ENCODE results near the gene GABRG3. TPM values are rescaled to one million over a fixed set of nuclear protein-coding genes. Genes with fewer than 3 reads are reported as not detected.

Gene GABRG3
- total RNA-seq, 3 donors from 2014 or later: 0.15 to 0.33 TPM; not detected in 1

GRCh38 chr15:27483124-27483523 is 512.1 kb downstream of the GABRG3 start:
- TF ChIP-seq CTCF (IDR thresholded peaks at IDR 0.05) (no peak), POLR2AphosphoS5 (IDR thresholded peaks at IDR 0.05) (no peak), POLR2A (IDR thresholded peaks at IDR 0.05) (no peak)
- intact Hi-C loops (cut with DNase I; ENCODE audit: low total_unique reads): loop anchor here (10.0 kb wide), 1 partner anchor 1898 kb away; no protein-coding TSS in a partner anchor
- DNase-seq (ENCODE audit: low spot score in 2 of 2): no peak
- Histone ChIP-seq H3K9me3 (no peaks in the 10 kb centered on the region), H3K27ac (no peak overlapping the region), H3K4me1 (no peaks in the 10 kb centered on the region), H3K4me3 (no peak overlapping the region), H3K27me3 (no peaks in the 10 kb centered on the region), H3K36me3 (no peaks in the 10 kb centered on the region)

- no peak for DNase-seq (ENCODE audit: low spot score in 2 of 2)
- TF ChIP-seq CTCF (IDR thresholded peaks at IDR 0.05) (no peak), POLR2A (IDR thresholded peaks at IDR 0.05) (no peak), POLR2AphosphoS5 (IDR thresholded peaks at IDR 0.05) (no peak)
- Histone ChIP-seq H3K27me3 (no peaks in the 10 kb centered on the region), H3K36me3 (no peaks in the 10 kb centered on the region), H3K27ac (no peak overlapping the region), H3K4me1 (no peaks in the 10 kb centered on the region), H3K9me3 (no peaks in the 10 kb centered on the region), H3K4me3 (no peak overlapping the region)
- intact Hi-C loops (cut with DNase I; ENCODE audit: low total_unique reads): loop anchor here (10.0 kb wide), 1 partner anchor 1900 kb away; no protein-coding TSS in a partner anchor
Measured at GRCh38 chr15:27485265-27485664, 514.3 kb downstream of the GABRG3 start.

GRCh38 chr15:27486051-27486450 is 515.1 kb downstream of the GABRG3 start:
- no peak for DNase-seq (ENCODE audit: low spot score in 2 of 2)
- H3K4me3 ChIP-seq: no peak overlapping the region
- no peaks in the 10 kb centered on the region for H3K4me1 ChIP-seq
- H3K9me3 ChIP-seq: no peaks in the 10 kb centered on the region
- intact Hi-C loops (cut with DNase I; ENCODE audit: low total_unique reads): loop anchor here (10.0 kb wide), 1 partner anchor 1901 kb away; no protein-coding TSS in a partner anchor
- H3K27ac ChIP-seq: no peak overlapping the region
- no peaks in the 10 kb centered on the region for H3K36me3 ChIP-seq
- no peaks in the 10 kb centered on the region for H3K27me3 ChIP-seq
- TF ChIP-seq POLR2A (IDR thresholded peaks at IDR 0.05) (no peak), POLR2AphosphoS5 (IDR thresholded peaks at IDR 0.05) (no peak), CTCF (IDR thresholded peaks at IDR 0.05) (no peak)

- Histone ChIP-seq H3K9me3 (no peaks in the 10 kb centered on the region), H3K27ac (no peak overlapping the region), H3K27me3 (no peaks in the 10 kb centered on the region), H3K4me1 (no peaks in the 10 kb centered on the region), H3K36me3 (no peaks in the 10 kb centered on the region), H3K4me3 (no peak overlapping the region)
- intact Hi-C loops (cut with DNase I; ENCODE audit: low total_unique reads): loop anchor here (10.0 kb wide), 1 partner anchor 1902 kb away; no protein-coding TSS in a partner anchor
- DNase-seq (ENCODE audit: low spot score in 2 of 2): no peak
- no peak for TF ChIP-seq POLR2A (IDR thresholded peaks at IDR 0.05)
- TF ChIP-seq CTCF (IDR thresholded peaks at IDR 0.05): no peak
- no peak for TF ChIP-seq POLR2AphosphoS5 (IDR thresholded peaks at IDR 0.05)
Measured at GRCh38 chr15:27486683-27487647, 516.0 kb downstream of the GABRG3 start.

GRCh38 chr15:27487846-27488245 is 516.9 kb downstream of the GABRG3 start:
- H3K27ac ChIP-seq: no peak overlapping the region
- intact Hi-C loops (cut with DNase I; ENCODE audit: low total_unique reads): loop anchor here (10.0 kb wide), 1 partner anchor 1903 kb away; no protein-coding TSS in a partner anchor
- no peaks in the 10 kb centered on the region for H3K9me3 ChIP-seq
- TF ChIP-seq POLR2AphosphoS5 (IDR thresholded peaks at IDR 0.05) (no peak), CTCF (IDR thresholded peaks at IDR 0.05) (no peak), POLR2A (IDR thresholded peaks at IDR 0.05) (no peak)
- no peaks in the 10 kb centered on the region for H3K27me3 ChIP-seq
- no peaks in the 10 kb centered on the region for H3K4me1 ChIP-seq
- no peak overlapping the region for H3K4me3 ChIP-seq
- no peak for DNase-seq (ENCODE audit: low spot score in 2 of 2)
- H3K36me3 ChIP-seq: no peaks in the 10 kb centered on the region

All from breast epithelium (tissue), 4 donors.